ENCODE data around the gene POU2AF1. TPM values are rescaled to one million over a fixed set of nuclear protein-coding genes. Genes with fewer than 3 reads are reported as not detected.
A peak's percentile ranks its signal among the peaks of the same experiment; 100 is the strongest.

The POU2AF1 gene
- total and polyA plus RNA-seq, 2 of the 13 experiments (the other 11 are each of a cell fraction or from before 2014, with no cell fraction given) = 1.9 to 3.6 TPM

DNA sequence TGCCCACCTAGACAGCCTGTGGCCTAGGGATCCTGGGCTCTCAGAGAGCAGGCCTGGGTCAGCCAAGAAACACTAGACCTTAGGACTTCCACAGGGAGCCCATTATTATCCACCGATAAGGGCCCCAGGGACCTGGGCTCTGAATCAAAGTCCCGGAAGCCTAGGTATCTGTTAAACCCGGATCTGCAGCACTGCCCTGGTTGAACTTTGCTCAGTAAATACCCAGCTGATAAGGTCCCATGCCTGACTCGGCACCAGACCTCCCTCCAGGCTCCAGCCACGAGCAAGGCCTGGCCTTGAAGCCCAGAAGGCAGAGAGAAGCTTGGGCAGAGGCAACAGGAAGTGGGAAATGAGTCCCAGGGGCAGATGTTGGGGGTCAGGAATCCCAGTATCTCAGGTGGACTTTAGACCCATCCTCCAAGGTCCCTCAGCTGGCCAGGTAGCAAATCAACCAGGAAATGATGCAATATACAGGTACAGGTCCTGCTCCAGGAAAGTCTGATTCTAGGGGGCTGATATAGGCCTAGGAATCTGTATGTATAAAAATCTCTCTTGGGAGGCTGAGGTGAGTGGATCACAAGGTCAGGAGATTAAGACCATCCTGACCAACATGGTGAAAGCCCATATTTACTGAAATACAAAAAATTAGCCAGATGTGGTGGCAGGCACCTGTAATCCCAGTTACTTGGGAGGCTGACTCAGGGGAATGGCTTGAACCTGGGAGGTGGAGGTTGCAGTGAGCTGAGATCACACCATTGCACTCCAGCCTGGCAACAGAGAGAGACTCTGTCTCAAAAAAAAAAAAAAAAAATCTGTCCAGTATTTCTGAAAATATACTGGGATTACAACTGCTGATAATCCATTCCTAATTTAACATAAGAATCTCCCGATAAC lies 18.7 kb downstream of the POU2AF1 start (continued):
- TF ChIP-seq, protein P1, sequence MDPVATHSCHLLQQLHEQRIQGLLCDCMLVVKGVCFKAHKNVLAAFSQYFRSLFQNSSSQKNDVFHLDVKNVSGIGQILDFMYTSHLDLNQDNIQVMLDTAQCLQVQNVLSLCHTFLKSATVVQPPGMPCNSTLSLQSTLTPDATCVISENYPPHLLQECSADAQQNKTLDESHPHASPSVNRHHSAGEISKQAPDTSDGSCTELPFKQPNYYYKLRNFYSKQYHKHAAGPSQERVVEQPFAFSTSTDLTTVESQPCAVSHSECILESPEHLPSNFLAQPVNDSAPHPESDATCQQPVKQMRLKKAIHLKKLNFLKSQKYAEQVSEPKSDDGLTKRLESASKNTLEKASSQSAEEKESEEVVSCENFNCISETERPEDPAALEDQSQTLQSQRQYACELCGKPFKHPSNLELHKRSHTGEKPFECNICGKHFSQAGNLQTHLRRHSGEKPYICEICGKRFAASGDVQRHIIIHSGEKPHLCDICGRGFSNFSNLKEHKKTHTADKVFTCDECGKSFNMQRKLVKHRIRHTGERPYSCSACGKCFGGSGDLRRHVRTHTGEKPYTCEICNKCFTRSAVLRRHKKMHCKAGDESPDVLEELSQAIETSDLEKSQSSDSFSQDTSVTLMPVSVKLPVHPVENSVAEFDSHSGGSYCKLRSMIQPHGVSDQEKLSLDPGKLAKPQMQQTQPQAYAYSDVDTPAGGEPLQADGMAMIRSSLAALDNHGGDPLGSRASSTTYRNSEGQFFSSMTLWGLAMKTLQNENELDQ (CRISPR knock-in tag; IDR thresholded peaks at IDR 0.05; ENCODE audit: borderline replicate concordance) = no peak
- TF ChIP-seq, protein P2, sequence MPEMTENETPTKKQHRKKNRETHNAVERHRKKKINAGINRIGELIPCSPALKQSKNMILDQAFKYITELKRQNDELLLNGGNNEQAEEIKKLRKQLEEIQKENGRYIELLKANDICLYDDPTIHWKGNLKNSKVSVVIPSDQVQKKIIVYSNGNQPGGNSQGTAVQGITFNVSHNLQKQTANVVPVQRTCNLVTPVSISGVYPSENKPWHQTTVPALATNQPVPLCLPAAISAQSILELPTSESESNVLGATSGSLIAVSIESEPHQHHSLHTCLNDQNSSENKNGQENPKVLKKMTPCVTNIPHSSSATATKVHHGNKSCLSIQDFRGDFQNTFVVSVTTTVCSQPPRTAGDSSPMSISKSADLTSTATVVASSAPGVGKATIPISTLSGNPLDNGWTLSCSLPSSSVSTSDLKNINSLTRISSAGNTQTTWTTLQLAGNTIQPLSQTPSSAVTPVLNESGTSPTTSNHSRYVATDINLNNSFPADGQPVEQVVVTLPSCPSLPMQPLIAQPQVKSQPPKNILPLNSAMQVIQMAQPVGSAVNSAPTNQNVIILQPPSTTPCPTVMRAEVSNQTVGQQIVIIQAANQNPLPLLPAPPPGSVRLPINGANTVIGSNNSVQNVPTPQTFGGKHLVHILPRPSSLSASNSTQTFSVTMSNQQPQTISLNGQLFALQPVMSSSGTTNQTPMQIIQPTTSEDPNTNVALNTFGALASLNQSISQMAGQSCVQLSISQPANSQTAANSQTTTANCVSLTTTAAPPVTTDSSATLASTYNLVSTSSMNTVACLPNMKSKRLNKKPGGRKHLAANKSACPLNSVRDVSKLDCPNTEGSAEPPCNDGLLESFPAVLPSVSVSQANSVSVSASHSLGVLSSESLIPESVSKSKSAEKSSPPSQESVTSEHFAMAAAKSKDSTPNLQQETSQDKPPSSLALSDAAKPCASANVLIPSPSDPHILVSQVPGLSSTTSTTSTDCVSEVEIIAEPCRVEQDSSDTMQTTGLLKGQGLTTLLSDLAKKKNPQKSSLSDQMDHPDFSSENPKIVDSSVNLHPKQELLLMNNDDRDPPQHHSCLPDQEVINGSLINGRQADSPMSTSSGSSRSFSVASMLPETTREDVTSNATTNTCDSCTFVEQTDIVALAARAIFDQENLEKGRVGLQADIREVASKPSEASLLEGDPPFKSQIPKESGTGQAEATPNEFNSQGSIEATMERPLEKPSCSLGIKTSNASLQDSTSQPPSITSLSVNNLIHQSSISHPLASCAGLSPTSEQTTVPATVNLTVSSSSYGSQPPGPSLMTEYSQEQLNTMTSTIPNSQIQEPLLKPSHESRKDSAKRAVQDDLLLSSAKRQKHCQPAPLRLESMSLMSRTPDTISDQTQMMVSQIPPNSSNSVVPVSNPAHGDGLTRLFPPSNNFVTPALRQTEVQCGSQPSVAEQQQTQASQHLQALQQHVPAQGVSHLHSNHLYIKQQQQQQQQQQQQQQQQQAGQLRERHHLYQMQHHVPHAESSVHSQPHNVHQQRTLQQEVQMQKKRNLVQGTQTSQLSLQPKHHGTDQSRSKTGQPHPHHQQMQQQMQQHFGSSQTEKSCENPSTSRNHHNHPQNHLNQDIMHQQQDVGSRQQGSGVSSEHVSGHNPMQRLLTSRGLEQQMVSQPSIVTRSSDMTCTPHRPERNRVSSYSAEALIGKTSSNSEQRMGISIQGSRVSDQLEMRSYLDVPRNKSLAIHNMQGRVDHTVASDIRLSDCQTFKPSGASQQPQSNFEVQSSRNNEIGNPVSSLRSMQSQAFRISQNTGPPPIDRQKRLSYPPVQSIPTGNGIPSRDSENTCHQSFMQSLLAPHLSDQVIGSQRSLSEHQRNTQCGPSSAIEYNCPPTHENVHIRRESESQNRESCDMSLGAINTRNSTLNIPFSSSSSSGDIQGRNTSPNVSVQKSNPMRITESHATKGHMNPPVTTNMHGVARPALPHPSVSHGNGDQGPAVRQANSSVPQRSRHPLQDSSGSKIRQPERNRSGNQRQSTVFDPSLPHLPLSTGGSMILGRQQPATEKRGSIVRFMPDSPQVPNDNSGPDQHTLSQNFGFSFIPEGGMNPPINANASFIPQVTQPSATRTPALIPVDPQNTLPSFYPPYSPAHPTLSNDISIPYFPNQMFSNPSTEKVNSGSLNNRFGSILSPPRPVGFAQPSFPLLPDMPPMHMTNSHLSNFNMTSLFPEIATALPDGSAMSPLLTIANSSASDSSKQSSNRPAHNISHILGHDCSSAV (CRISPR knock-in tag; IDR thresholded peaks at IDR 0.05; ENCODE audit: borderline replicate concordance) = 0 out of 2 replicates have a peak, but pooled peaks have one; percentile 84
- TF ChIP-seq, protein P3, sequence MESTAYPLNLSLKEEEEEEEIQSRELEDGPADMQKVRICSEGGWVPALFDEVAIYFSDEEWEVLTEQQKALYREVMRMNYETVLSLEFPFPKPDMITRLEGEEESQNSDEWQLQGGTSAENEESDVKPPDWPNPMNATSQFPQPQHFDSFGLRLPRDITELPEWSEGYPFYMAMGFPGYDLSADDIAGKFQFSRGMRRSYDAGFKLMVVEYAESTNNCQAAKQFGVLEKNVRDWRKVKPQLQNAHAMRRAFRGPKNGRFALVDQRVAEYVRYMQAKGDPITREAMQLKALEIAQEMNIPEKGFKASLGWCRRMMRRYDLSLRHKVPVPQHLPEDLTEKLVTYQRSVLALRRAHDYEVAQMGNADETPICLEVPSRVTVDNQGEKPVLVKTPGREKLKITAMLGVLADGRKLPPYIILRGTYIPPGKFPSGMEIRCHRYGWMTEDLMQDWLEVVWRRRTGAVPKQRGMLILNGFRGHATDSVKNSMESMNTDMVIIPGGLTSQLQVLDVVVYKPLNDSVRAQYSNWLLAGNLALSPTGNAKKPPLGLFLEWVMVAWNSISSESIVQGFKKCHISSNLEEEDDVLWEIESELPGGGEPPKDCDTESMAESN (CRISPR knock-in tag; conservative IDR thresholded peaks at IDR 0.05) = peak; percentile 91; the same call in 1 of the 2 replicates
- 0 out of 2 replicates have a peak, but pooled peaks have one; percentile 15 for TF ChIP-seq KDM1A (CRISPR knock-in tag; IDR thresholded peaks at IDR 0.05)
- TF ChIP-seq MXI1 (IDR thresholded peaks at IDR 0.05; ENCODE audit: borderline replicate concordance, low read depth, low read length) = peak; percentile 68; the same call in 1 of the 3 replicates
- TF ChIP-seq, protein P4, sequence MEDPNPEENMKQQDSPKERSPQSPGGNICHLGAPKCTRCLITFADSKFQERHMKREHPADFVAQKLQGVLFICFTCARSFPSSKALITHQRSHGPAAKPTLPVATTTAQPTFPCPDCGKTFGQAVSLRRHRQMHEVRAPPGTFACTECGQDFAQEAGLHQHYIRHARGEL (CRISPR knock-in tag; IDR thresholded peaks at IDR 0.05) = no peak
- no peak for TF ChIP-seq ZNF720 (CRISPR knock-in tag; IDR thresholded peaks at IDR 0.05)
- no peak for TF ChIP-seq HHEX (CRISPR knock-in tag; IDR thresholded peaks at IDR 0.05)
- no peak for TF ChIP-seq PCBP1 (IDR thresholded peaks at IDR 0.05; ENCODE audit: borderline replicate concordance, low read depth, low read length)
- TF ChIP-seq ZNF136 (CRISPR knock-in tag; IDR thresholded peaks at IDR 0.05; ENCODE audit: low read depth) = peak; percentile 71; the same call in 1 of the 2 replicates
- TF ChIP-seq TBX2 (CRISPR knock-in tag; IDR thresholded peaks at IDR 0.05; ENCODE audit: borderline replicate concordance) = peak; percentile 99
- no peak for TF ChIP-seq NFYC (CRISPR knock-in tag; IDR thresholded peaks at IDR 0.05)
- TF ChIP-seq HNRNPL (IDR thresholded peaks at IDR 0.05; ENCODE audit: low read depth, low read length) = no peak
- peak; percentile 99 for TF ChIP-seq PHF21A (CRISPR knock-in tag; IDR thresholded peaks at IDR 0.05)
- TF ChIP-seq NAIF1 (CRISPR knock-in tag; IDR thresholded peaks at IDR 0.05; ENCODE audit: borderline replicate concordance) = peak; percentile 79; the same call in 1 of the 2 replicates
- peak; percentile 54; the same call in 1 of the 2 replicates for TF ChIP-seq TEAD2 (CRISPR knock-in tag; IDR thresholded peaks at IDR 0.05)
